ENCODE results near the gene SPSB1. TPM values are rescaled to one million over a fixed set of nuclear protein-coding genes. Genes with fewer than 3 reads are reported as not detected.

SPSB1 gene
- polyA plus RNA-seq, 1 donor (not counting 4 experiments of a cell fraction or from before 2014, with no cell fraction given): 19.8 TPM

- Histone ChIP-seq H3K27me3 (ENCODE audit: control insufficient read depth, extremely low read depth, insufficient read depth, low read length) (no peaks in the 10 kb centered on the region), H3K27ac (ENCODE audit: control insufficient read depth, insufficient read depth, low read length) (no peak overlapping the region), H3K4me1 (ENCODE audit: control insufficient read depth, extremely low read depth, insufficient read depth, low read length) (peaks cover 1% of the 10 kb centered on the region), H3K79me2 (ENCODE audit: control insufficient read depth, insufficient read depth, low read length) (peaks cover 62% of the 10 kb centered on the region), H3K9me1 (ENCODE audit: control insufficient read depth, extremely low read depth, insufficient read depth, low read length) (no peaks in the 10 kb centered on the region), H2AFZ (ENCODE audit: control insufficient read depth, low read length) (no peak overlapping the region), H3K36me3 (ENCODE audit: control insufficient read depth in 2 of 2, extremely low read depth in 1 of 2, insufficient read depth in 2 of 2, low read length in 2 of 2) (peaks cover 0 to 9% of the 10 kb centered on the region in 2 experiments), H4K20me1 (ENCODE audit: control insufficient read depth, extremely low read depth, insufficient read depth, low read length) (peaks cover 2% of the 10 kb centered on the region), H3K9me3 (ENCODE audit: control insufficient read depth, low read depth, low read length) (no peaks in the 10 kb centered on the region), H3K9ac (ENCODE audit: control insufficient read depth, extremely low read depth, insufficient read depth, low read length) (no peak overlapping the region), H3K4me3 (ENCODE audit: control insufficient read depth in 2 of 3, extremely low read depth in 1 of 3, insufficient read depth in 2 of 3, low read depth in 1 of 3, low read length in 3 of 3) (no peak overlapping the region), H3K4me2 (ENCODE audit: control insufficient read depth, extremely low read depth, insufficient read depth, low read depth, low read length) (no peak overlapping the region)
- DNase-seq (ENCODE audit: low read depth, low spot score) (no peak), FAIRE-seq (peak; percentile 44)
- dilution Hi-C loops (cut with MboI; ENCODE audit: extremely low pct_ligation_motif_present, low sequenced_read_pairs): no loop called here
- TF ChIP-seq CTCF (optimal IDR thresholded peaks at IDR 0.05 in 1 of 3, IDR thresholded peaks at IDR 0.05 in 1 of 3, conservative IDR thresholded peaks at IDR 0.05 in 1 of 3; ENCODE audit: extremely low read depth in 1 of 3, insufficient read depth in 2 of 3, low read length in 3 of 3): no peak
- TF ChIP-seq EZH2 (IDR thresholded peaks at IDR 0.05; ENCODE audit: low read length): no peak
Measured at GRCh38 chr1:9331558-9332346, 39.1 kb downstream of the SPSB1 start.

DNA sequence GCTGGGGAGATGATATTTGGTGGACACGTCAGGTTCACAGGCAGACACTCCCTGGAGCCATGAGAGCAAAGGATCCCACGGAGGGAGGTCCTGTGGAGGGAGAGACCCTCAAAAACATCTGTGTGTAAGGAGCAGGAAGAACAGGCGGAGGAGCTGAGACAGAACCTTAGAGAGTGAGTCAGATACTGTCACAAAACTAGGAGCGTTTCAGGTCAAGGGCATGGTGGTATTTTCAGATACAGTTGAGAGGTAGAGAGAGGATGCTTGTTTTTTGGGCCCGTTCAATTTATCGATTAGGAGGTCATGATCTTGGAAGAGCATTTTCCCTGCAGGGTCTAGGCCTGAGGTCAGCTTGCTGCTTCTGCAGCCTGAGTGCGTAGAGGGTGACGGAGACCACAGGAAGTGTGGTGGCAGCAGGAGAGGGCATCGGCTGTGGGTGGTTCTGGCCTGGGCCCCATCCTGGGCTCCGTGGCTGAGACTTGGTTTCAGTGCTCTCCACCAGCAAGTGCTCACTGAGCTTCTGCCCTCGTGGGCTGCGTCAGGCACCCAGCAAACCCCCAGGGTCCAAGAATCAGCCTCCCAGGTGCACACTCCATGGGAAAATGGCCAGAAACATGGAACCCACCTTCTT is 39.9 kb downstream of the SPSB1 start:
- H3K9me3 ChIP-seq (ENCODE audit: control insufficient read depth, low read depth, low read length): no peaks in the 10 kb centered on the region
- no peak for FAIRE-seq
- H3K4me2 ChIP-seq (ENCODE audit: control insufficient read depth, extremely low read depth, insufficient read depth, low read depth, low read length): no peak overlapping the region
- H3K27ac ChIP-seq (ENCODE audit: control insufficient read depth, insufficient read depth, low read length): no peak overlapping the region
- no peaks in the 10 kb centered on the region for H3K9me1 ChIP-seq (ENCODE audit: control insufficient read depth, extremely low read depth, insufficient read depth, low read length)
- H4K20me1 ChIP-seq (ENCODE audit: control insufficient read depth, extremely low read depth, insufficient read depth, low read length): peaks cover 4% of the 10 kb centered on the region
- dilution Hi-C loops (cut with MboI; ENCODE audit: extremely low pct_ligation_motif_present, low sequenced_read_pairs): no loop called here
- H3K79me2 ChIP-seq (ENCODE audit: control insufficient read depth, insufficient read depth, low read length): peaks cover 57% of the 10 kb centered on the region
- no peak for TF ChIP-seq EZH2 (IDR thresholded peaks at IDR 0.05; ENCODE audit: low read length)
- TF ChIP-seq CTCF (optimal IDR thresholded peaks at IDR 0.05 in 1 of 3, IDR thresholded peaks at IDR 0.05 in 1 of 3, conservative IDR thresholded peaks at IDR 0.05 in 1 of 3; ENCODE audit: extremely low read depth in 1 of 3, insufficient read depth in 2 of 3, low read length in 3 of 3): no peak
- no peak overlapping the region for H2AFZ ChIP-seq (ENCODE audit: control insufficient read depth, low read length)
- H3K4me3 ChIP-seq (ENCODE audit: control insufficient read depth in 2 of 3, extremely low read depth in 1 of 3, insufficient read depth in 2 of 3, low read depth in 1 of 3, low read length in 3 of 3): no peak overlapping the region
- no peaks in the 10 kb centered on the region for H3K27me3 ChIP-seq (ENCODE audit: control insufficient read depth, extremely low read depth, insufficient read depth, low read length)
- DNase-seq (ENCODE audit: low read depth, low spot score): no peak
- H3K36me3 ChIP-seq (ENCODE audit: control insufficient read depth in 2 of 2, extremely low read depth in 1 of 2, insufficient read depth in 2 of 2, low read length in 2 of 2): peaks cover 0 to 11% of the 10 kb centered on the region in 2 experiments
- no peak overlapping the region for H3K9ac ChIP-seq (ENCODE audit: control insufficient read depth, extremely low read depth, insufficient read depth, low read length)
- H3K4me1 ChIP-seq (ENCODE audit: control insufficient read depth, extremely low read depth, insufficient read depth, low read length): no peaks in the 10 kb centered on the region

Data from keratinocyte (primary cell).